Lower leg skin (tissue), 3 donors: ENCODE data around the gene EVPL.

Source experiments
- POLR2A ChIP-seq, 2 donors: fragments of 450-650 bp; IDR thresholded peaks; one replicate each; pipeline ENCODE4 v1.6.1; 2016 to 2017; ENCODE audit warnings: antibody characterized with exemption in 2 of 2, mild to moderate bottlenecking in 1 of 2, moderate library complexity in 1 of 2
- TF ChIP-seq, protein P1 (sequence below), 3 donors: fragments of 450-650 bp; IDR thresholded peaks; one replicate each; pipeline ENCODE4 v1.5.1; 2016; ENCODE audit warnings: antibody characterized with exemption in 3 of 3, mild to moderate bottlenecking in 3 of 3, moderate library complexity in 2 of 3

DNA sequence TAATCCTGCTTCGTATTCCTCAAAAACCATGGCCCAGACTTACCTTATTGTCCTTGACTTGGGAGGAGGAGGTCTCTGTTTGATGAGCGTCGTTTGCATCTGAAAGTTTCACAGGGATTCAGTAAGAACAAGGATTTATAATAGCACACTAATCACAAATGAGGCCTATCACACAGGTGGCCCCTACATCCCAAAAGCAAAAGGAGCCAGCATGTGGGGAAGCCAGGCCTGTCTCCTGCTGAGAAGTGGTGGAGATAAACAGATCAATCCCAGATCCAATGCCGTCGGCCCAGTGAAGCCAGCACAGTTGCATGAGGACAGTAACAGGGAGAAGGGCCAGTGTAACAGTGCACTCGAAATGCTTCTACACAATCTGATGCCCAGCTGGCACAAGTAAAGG is 13.3 kb upstream of the EVPL start:
- TF ChIP-seq, protein P1, sequence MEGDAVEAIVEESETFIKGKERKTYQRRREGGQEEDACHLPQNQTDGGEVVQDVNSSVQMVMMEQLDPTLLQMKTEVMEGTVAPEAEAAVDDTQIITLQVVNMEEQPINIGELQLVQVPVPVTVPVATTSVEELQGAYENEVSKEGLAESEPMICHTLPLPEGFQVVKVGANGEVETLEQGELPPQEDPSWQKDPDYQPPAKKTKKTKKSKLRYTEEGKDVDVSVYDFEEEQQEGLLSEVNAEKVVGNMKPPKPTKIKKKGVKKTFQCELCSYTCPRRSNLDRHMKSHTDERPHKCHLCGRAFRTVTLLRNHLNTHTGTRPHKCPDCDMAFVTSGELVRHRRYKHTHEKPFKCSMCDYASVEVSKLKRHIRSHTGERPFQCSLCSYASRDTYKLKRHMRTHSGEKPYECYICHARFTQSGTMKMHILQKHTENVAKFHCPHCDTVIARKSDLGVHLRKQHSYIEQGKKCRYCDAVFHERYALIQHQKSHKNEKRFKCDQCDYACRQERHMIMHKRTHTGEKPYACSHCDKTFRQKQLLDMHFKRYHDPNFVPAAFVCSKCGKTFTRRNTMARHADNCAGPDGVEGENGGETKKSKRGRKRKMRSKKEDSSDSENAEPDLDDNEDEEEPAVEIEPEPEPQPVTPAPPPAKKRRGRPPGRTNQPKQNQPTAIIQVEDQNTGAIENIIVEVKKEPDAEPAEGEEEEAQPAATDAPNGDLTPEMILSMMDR (IDR thresholded peaks at IDR 0.05), result no peak
- TF ChIP-seq POLR2A (IDR thresholded peaks at IDR 0.05), result no peak
